ENCODE results near the gene CRTC2. TPM values are rescaled to one million over a fixed set of nuclear protein-coding genes. Genes with fewer than 3 reads are reported as not detected.

The CRTC2 gene
- total RNA-seq, 1 experiment from 2014 or later = 45.7 TPM

GRCh38 chr1:153941826-153942725 is 16.3 kb downstream of the CRTC2 start:
- Histone ChIP-seq H2AK5ac (ENCODE audit: insufficient read length, low read length) (no peak overlapping the region), H3K23ac (ENCODE audit: insufficient read length, low read depth, low read length) (no peak overlapping the region), H3K4ac (ENCODE audit: low read depth, low read length) (no peak overlapping the region), H2AFZ (ENCODE audit: low read length) (no peak overlapping the region), H3K79me1 (ENCODE audit: insufficient read depth, low read depth, low read length, poor library complexity, severe bottlenecking) (peaks cover 3% of the 10 kb centered on the region), H3K9ac (ENCODE audit: extremely low read depth, insufficient read length, low read length) (no peak overlapping the region), H3K23me2 (ENCODE audit: insufficient read length, low read depth, low read length, poor library complexity, severe bottlenecking) (peaks cover 5% of the 10 kb centered on the region), H2BK15ac (ENCODE audit: low read depth, low read length) (no peak overlapping the region), H3K4me2 (ENCODE audit: insufficient read depth, insufficient read length, low read length) (no peak overlapping the region), H3K4me1 (ENCODE audit: insufficient read depth, low read length) (no peaks in the 10 kb centered on the region; the same call in 1 of the 2 replicates), H3K14ac (ENCODE audit: insufficient read depth, low read length) (no peak overlapping the region), H4K91ac (ENCODE audit: insufficient read length, low read depth, low read length) (no peak overlapping the region), H4K20me1 (ENCODE audit: control insufficient read depth, insufficient read depth, insufficient read length) (no peaks in the 10 kb centered on the region), H2BK12ac (ENCODE audit: insufficient read length, low read depth, low read length) (no peak overlapping the region), H3K18ac (ENCODE audit: insufficient read length, low read depth, low read length) (no peak overlapping the region), H3K9me3 (ENCODE audit: control insufficient read depth, low read depth, low read length) (no peaks in the 10 kb centered on the region), H2BK5ac (ENCODE audit: insufficient read length, low read length) (no peak overlapping the region), H3K56ac (ENCODE audit: insufficient read length, low read depth, low read length) (no peak overlapping the region), H3K27ac (ENCODE audit: insufficient read length, low read depth, low read length) (no peak overlapping the region), H4K8ac (replicated peaks; ENCODE audit: insufficient read length, low read depth, low read length) (no peak overlapping the region), H3K79me2 (ENCODE audit: insufficient read depth, low read length) (no peaks in the 10 kb centered on the region), H3T11ph (ENCODE audit: low read length) (no peak overlapping the region), H2BK120ac (ENCODE audit: low read depth, low read length, poor library complexity, severe bottlenecking) (no peak overlapping the region), H2BK20ac (ENCODE audit: low read depth, low read length, poor library complexity, severe bottlenecking) (no peak overlapping the region), H3K27me3 (ENCODE audit: insufficient read depth, low read length) (no peaks in the 10 kb centered on the region), H4K5ac (ENCODE audit: insufficient read length, low read depth, low read length) (no peak overlapping the region)
- Mint-ChIP-seq H3K27ac (no peak overlapping the region), H3K36me3 (ENCODE audit: insufficient read depth in 1 of 3, low read depth in 3 of 3) (peaks cover 19 to 51% (median 48%) of the 10 kb centered on the region in 3 experiments), H3K9me3 (no peaks in the 10 kb centered on the region), H3K4me3 (no peak overlapping the region), H3K4me1 (peaks cover 8 to 14% of the 10 kb centered on the region in 2 experiments), H3K27me3 (ENCODE audit: low read depth) (no peaks in the 10 kb centered on the region)
- no CpG with 5 or more reads among the region's 34 CpGs for WGBS (ENCODE audit: extremely low coverage, insufficient read length, low lambda C conversion rate)
- TF ChIP-seq, protein P1, sequence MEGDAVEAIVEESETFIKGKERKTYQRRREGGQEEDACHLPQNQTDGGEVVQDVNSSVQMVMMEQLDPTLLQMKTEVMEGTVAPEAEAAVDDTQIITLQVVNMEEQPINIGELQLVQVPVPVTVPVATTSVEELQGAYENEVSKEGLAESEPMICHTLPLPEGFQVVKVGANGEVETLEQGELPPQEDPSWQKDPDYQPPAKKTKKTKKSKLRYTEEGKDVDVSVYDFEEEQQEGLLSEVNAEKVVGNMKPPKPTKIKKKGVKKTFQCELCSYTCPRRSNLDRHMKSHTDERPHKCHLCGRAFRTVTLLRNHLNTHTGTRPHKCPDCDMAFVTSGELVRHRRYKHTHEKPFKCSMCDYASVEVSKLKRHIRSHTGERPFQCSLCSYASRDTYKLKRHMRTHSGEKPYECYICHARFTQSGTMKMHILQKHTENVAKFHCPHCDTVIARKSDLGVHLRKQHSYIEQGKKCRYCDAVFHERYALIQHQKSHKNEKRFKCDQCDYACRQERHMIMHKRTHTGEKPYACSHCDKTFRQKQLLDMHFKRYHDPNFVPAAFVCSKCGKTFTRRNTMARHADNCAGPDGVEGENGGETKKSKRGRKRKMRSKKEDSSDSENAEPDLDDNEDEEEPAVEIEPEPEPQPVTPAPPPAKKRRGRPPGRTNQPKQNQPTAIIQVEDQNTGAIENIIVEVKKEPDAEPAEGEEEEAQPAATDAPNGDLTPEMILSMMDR (conservative IDR thresholded peaks at IDR 0.05) = no peak
- DNase-seq = no peak
